Activated CD4-positive, alpha-beta T cell treated with anti-CD3 and anti-CD28 coated beads, Interleukin-2, amount 10 ng/mL, durations not matched to agents 7 days and 5 days (primary cell): ENCODE results near the gene NPFFR1. TPM values are rescaled to one million over a fixed set of nuclear protein-coding genes. Genes with fewer than 3 reads are reported as not detected.
"Not testable (repeated sequence)": the region's sequence is repeated elsewhere in the genome, so short reads cannot be mapped to it uniquely, and the experiment has no call there.

Experiments
- CTCF ChIA-PET: fragments of 350-600 bp; sonication (Branson Sonifier 250); formaldehyde crosslinking; loops from one replicate; lab custom pipeline; 2021; ENCODE audit warnings: antibody characterized with exemption; lab: Charles Lee
- POLR2A ChIA-PET: fragments of 350-600 bp; sonication (Branson Sonifier 250); formaldehyde crosslinking; loops from one replicate; lab custom pipeline; 2021; ENCODE audit warnings: antibody characterized with exemption; lab: Charles Lee
- DNase-seq: peaks from one replicate; pipeline ENCODE4 v3.0.0-alpha.2; 2020
- H3K27ac Mint-ChIP-seq: one replicate; pipeline ENCODE4 v1.8.0; 2021; ENCODE audit warnings: mild to moderate bottlenecking, moderate library complexity, mixed read lengths
- H3K27me3 Mint-ChIP-seq: one replicate; pipeline ENCODE4 v1.8.0; 2021; ENCODE audit warnings: mixed read lengths
- H3K36me3 Mint-ChIP-seq: one replicate; pipeline ENCODE4 v1.8.0; 2021; ENCODE audit warnings: low read depth, mixed read lengths
- H3K4me1 Mint-ChIP-seq: one replicate; pipeline ENCODE4 v1.8.0; 2021; ENCODE audit warnings: mixed read lengths
- H3K4me3 Mint-ChIP-seq: one replicate; pipeline ENCODE4 v1.8.0; 2021; ENCODE audit warnings: mild to moderate bottlenecking, moderate library complexity, mixed read lengths
- H3K9me3 Mint-ChIP-seq: one replicate; pipeline ENCODE4 v1.8.0; 2021; ENCODE audit warnings: mixed read lengths
- total RNA-seq, 2 experiments: library from RNA; stranded (reverse); gene quantifications; one replicate each; pipeline ENCODE4 v1.2.3, GENCODE V29; 2021

Gene NPFFR1
- total RNA-seq, 2 experiments from 2014 or later, result not detected

GRCh38 chr10:70234668-70235447, 48.9 kb downstream of the NPFFR1 start:
- POLR2A ChIA-PET, result no interaction called here
- peak overlapping the region; percentile 2 for H3K27ac Mint-ChIP-seq

GRCh38 chr10:70233939-70234300, 49.9 kb downstream of the NPFFR1 start:
- Mint-ChIP-seq H3K4me3 (peak overlapping the region; percentile 75), H3K27ac (peak overlapping the region; percentile 89), H3K36me3 (peaks cover 11% of the 10 kb centered on the region), H3K4me1 (peaks cover 40% of the 10 kb centered on the region), H3K9me3 (no peaks in the 10 kb centered on the region), H3K27me3 (no peaks in the 10 kb centered on the region)
- ChIA-PET CTCF (interaction anchor here (0.9 to 3.1 kb wide), 5 partner anchors 12 to 130 kb away, joined by 3 to 23 read pairs (median 7); no protein-coding TSS in a partner anchor), POLR2A (interaction anchor here (0.6 kb wide), 1 partner anchor 130 kb away, joined by 3 read pairs; no protein-coding TSS in a partner anchor)
- no peak for DNase-seq

More at GRCh38 chr10:70234668-70235447, 48.9 kb downstream of the NPFFR1 start:
- Mint-ChIP-seq H3K27me3 (no peaks in the 10 kb centered on the region), H3K9me3 (no peaks in the 10 kb centered on the region), H3K4me3 (no peak overlapping the region), H3K36me3 (peaks cover 4% of the 10 kb centered on the region), H3K4me1 (peaks cover 31% of the 10 kb centered on the region)
- no peak for DNase-seq
- CTCF ChIA-PET, result interaction anchor here (1.5 kb wide), 1 partner anchor 30 kb away, joined by 7 read pairs; no protein-coding TSS in a partner anchor

- ChIA-PET POLR2A (interaction anchor here (0.5 to 0.6 kb wide), 2 partner anchors 87 to 131 kb away, joined by 3 to 7 read pairs; partner anchors contain the start of gene TYSND1), CTCF (interaction anchor here (0.7 to 3.1 kb wide), 7 partner anchors 10 to 131 kb away, joined by 3 to 23 read pairs (median 4); no protein-coding TSS in a partner anchor)
- peaks cover 46% of the 10 kb centered on the region for H3K4me1 Mint-ChIP-seq
- H3K27me3 Mint-ChIP-seq, result no peaks in the 10 kb centered on the region
- H3K27ac Mint-ChIP-seq, result peak within 1 kb of the TSS; percentile 92
- H3K4me3 Mint-ChIP-seq, result peak within 1 kb of the TSS; percentile 75
- no peaks in the 10 kb centered on the region for H3K9me3 Mint-ChIP-seq
- peak; percentile 99 for DNase-seq
- peaks cover 17% of the 10 kb centered on the region for H3K36me3 Mint-ChIP-seq
Observed at GRCh38 chr10:70233109-70233938, 50.5 kb downstream of the NPFFR1 start, which contains the start of gene PPA1. TSS of gene PPA1 (minus strand) at chr10:70233429. CDS start at chr10:70233327, 102 bp downstream.

- CTCF ChIA-PET, result interaction anchor here (0.7 to 3.1 kb wide), 5 partner anchors 11 to 132 kb away, joined by 3 to 23 read pairs (median 4); no protein-coding TSS in a partner anchor
- Mint-ChIP-seq H3K4me3 (peak overlapping the region; percentile 75), H3K4me1 (peaks cover 51% of the 10 kb centered on the region), H3K36me3 (peaks cover 17% of the 10 kb centered on the region), H3K27ac (peak overlapping the region; percentile 92), H3K9me3 (no peaks in the 10 kb centered on the region), H3K27me3 (no peaks in the 10 kb centered on the region)
- POLR2A ChIA-PET, result interaction anchor here (0.5 kb wide), 1 partner anchor 86 kb away, joined by 7 read pairs; the partner anchor contains the start of gene TYSND1
- peak; percentile 17 for DNase-seq
Observed at GRCh38 chr10:70232859-70233108, 51.0 kb downstream of the NPFFR1 start.

GRCh38 chr10:70232155-70232858, 51.5 kb downstream of the NPFFR1 start:
- Mint-ChIP-seq H3K36me3 (peaks cover 17% of the 10 kb centered on the region), H3K4me1 (peaks cover 53% of the 10 kb centered on the region), H3K27ac (peak overlapping the region; percentile 92), H3K4me3 (peak overlapping the region; percentile 75), H3K27me3 (no peaks in the 10 kb centered on the region), H3K9me3 (no peaks in the 10 kb centered on the region)
- peak; percentile 48 for DNase-seq
- POLR2A ChIA-PET, result no interaction called here
- CTCF ChIA-PET, result interaction anchor here (0.7 to 3.1 kb wide), 5 partner anchors 11 to 132 kb away, joined by 4 to 23 read pairs (median 5); no protein-coding TSS in a partner anchor

- no peak for DNase-seq
- H3K27ac Mint-ChIP-seq, result no peak overlapping the region
- H3K36me3 Mint-ChIP-seq, result peaks cover 17% of the 10 kb centered on the region
- H3K4me3 Mint-ChIP-seq, result no peak overlapping the region
- H3K9me3 Mint-ChIP-seq, result no peaks in the 10 kb centered on the region
- H3K4me1 Mint-ChIP-seq, result peaks cover 56% of the 10 kb centered on the region
- POLR2A ChIA-PET, result no interaction called here
- no peaks in the 10 kb centered on the region for H3K27me3 Mint-ChIP-seq
- CTCF ChIA-PET, result interaction anchor here (1.1 to 1.2 kb wide), 2 partner anchors 136 to 137 kb away, joined by 4 to 8 read pairs; no protein-coding TSS in a partner anchor
Observed at GRCh38 chr10:70228491-70228890, 55.3 kb downstream of the NPFFR1 start.

- Mint-ChIP-seq H3K27me3 (no peaks in the 10 kb centered on the region), H3K4me3 (no peak overlapping the region), H3K27ac (no peak overlapping the region), H3K4me1 (peaks cover 58% of the 10 kb centered on the region), H3K9me3 (no peaks in the 10 kb centered on the region), H3K36me3 (peaks cover 19% of the 10 kb centered on the region)
- DNase-seq, result no peak
- ChIA-PET POLR2A (no interaction called here), CTCF (interaction anchor here (0.6 to 2.9 kb wide), 5 partner anchors 15 to 1288 kb away, joined by 3 to 17 read pairs (median 4); no protein-coding TSS in a partner anchor)
Observed at GRCh38 chr10:70227548-70228320, 56.1 kb downstream of the NPFFR1 start.

- no peaks in the 10 kb centered on the region for H3K27me3 Mint-ChIP-seq
- H3K9me3 Mint-ChIP-seq, result no peaks in the 10 kb centered on the region
- peaks cover 11% of the 10 kb centered on the region for H3K36me3 Mint-ChIP-seq
- no peak for DNase-seq
- POLR2A ChIA-PET, result no interaction called here
- H3K4me3 Mint-ChIP-seq, result no peak overlapping the region
- CTCF ChIA-PET, result interaction anchor here (0.9 to 5.3 kb wide), 4 partner anchors 77 to 141 kb away, joined by 3 to 79 read pairs (median 8); partner anchors contain the start of gene TYSND1
- peaks cover 42% of the 10 kb centered on the region for H3K4me1 Mint-ChIP-seq
- no peak overlapping the region for H3K27ac Mint-ChIP-seq
Observed at GRCh38 chr10:70223728-70224127, 60.1 kb downstream of the NPFFR1 start.

- H3K27me3 Mint-ChIP-seq, DNase-seq, H3K4me3 Mint-ChIP-seq, H3K9me3 Mint-ChIP-seq, POLR2A ChIA-PET: not testable (repeated sequence)
- H3K36me3 Mint-ChIP-seq, result peaks cover 10% of the 10 kb centered on the region
- peak overlapping the region; percentile 58 for H3K27ac Mint-ChIP-seq
- CTCF ChIA-PET, result interaction anchor here (0.7 to 5.3 kb wide), 7 partner anchors 10 to 153 kb away, joined by 3 to 79 read pairs (median 9); partner anchors contain the start of genes PPA1 and TYSND1
- H3K4me1 Mint-ChIP-seq, result peaks cover 34% of the 10 kb centered on the region
Observed at GRCh38 chr10:70222811-70223447, 60.9 kb downstream of the NPFFR1 start.

- Mint-ChIP-seq H3K4me1 (peaks cover 31% of the 10 kb centered on the region), H3K27me3 (no peaks in the 10 kb centered on the region), H3K9me3 (no peaks in the 10 kb centered on the region), H3K36me3 (peaks cover 10% of the 10 kb centered on the region), H3K4me3 (no peak overlapping the region), H3K27ac (peak overlapping the region; percentile 58)
- DNase-seq, result no peak
- ChIA-PET POLR2A (no interaction called here), CTCF (interaction anchor here (0.7 to 5.3 kb wide), 20 partner anchors 10 to 193 kb away, joined by 3 to 79 read pairs (median 6); partner anchors contain the start of genes EIF4EBP2, PPA1 and TYSND1)
Observed at GRCh38 chr10:70222340-70222794, 61.4 kb downstream of the NPFFR1 start.
